ENCODE data around the gene MRPL47. TPM values are rescaled to one million over a fixed set of nuclear protein-coding genes. Genes with fewer than 3 reads are reported as not detected.
A peak's percentile ranks its signal among the peaks of the same experiment; 100 is the strongest.
"Not testable (repeated sequence)": the region's sequence is repeated elsewhere in the genome, so short reads cannot be mapped to it uniquely, and the experiment has no call there.

Gene MRPL47
- total RNA-seq, 1 donor, result 32.2 TPM

- Histone ChIP-seq H3K4me2 (ENCODE audit: insufficient read depth, low read length) (peak overlapping the region; percentile 89), H3K27ac (ENCODE audit: low read depth, low read length) (peak overlapping the region; percentile 60), H4K20me1 (ENCODE audit: insufficient read depth, low read length) (peaks cover 10% of the 10 kb centered on the region), H3K4me3 (ENCODE audit: insufficient read depth, low read length) (peak overlapping the region; percentile 89), H3K9me3 (ENCODE audit: low read depth, low read length) (no peaks in the 10 kb centered on the region), H2AFZ (ENCODE audit: low read length) (peak overlapping the region; percentile 44), H3K27me3 (ENCODE audit: insufficient read depth, low read length) (no peaks in the 10 kb centered on the region), H3K4me1 (ENCODE audit: insufficient read depth, low read length) (peaks cover 12% of the 10 kb centered on the region), H3K79me2 (ENCODE audit: insufficient read depth, low read length) (peaks cover 27% of the 10 kb centered on the region), H3K36me3 (ENCODE audit: insufficient read depth, low read length) (no peaks in the 10 kb centered on the region)
- no peak for DNase-seq (ENCODE audit: insufficient read length, low spot score, missing footprints)
- no peak for TF ChIP-seq CTCF (IDR thresholded peaks at IDR 0.05; ENCODE audit: extremely low read depth, low read depth, low read length)
Observed at GRCh38 chr3:179651687-179652446, 47.4 kb upstream of the MRPL47 start.

- no peaks in the 10 kb centered on the region for H3K9me3 ChIP-seq (ENCODE audit: low read depth, low read length)
- no peak overlapping the region for H2AFZ ChIP-seq (ENCODE audit: low read length)
- H3K79me2 ChIP-seq (ENCODE audit: insufficient read depth, low read length), result no peaks in the 10 kb centered on the region
- no peaks in the 10 kb centered on the region for H4K20me1 ChIP-seq (ENCODE audit: insufficient read depth, low read length)
- DNase-seq (ENCODE audit: insufficient read length, low spot score, missing footprints), result no peak
- no peak for TF ChIP-seq CTCF (IDR thresholded peaks at IDR 0.05; ENCODE audit: extremely low read depth, low read depth, low read length)
- no peak overlapping the region for H3K4me3 ChIP-seq (ENCODE audit: insufficient read depth, low read length)
- no peak overlapping the region for H3K27ac ChIP-seq (ENCODE audit: low read depth, low read length)
- H3K4me1 ChIP-seq (ENCODE audit: insufficient read depth, low read length), result no peaks in the 10 kb centered on the region
- no peaks in the 10 kb centered on the region for H3K27me3 ChIP-seq (ENCODE audit: insufficient read depth, low read length)
- H3K36me3 ChIP-seq (ENCODE audit: insufficient read depth, low read length), result no peaks in the 10 kb centered on the region
- no peak overlapping the region for H3K4me2 ChIP-seq (ENCODE audit: insufficient read depth, low read length)
Observed at GRCh38 chr3:179646177-179646576, 41.7 kb upstream of the MRPL47 start.

GRCh38 chr3:179643837-179644236 lies 39.4 kb upstream of the MRPL47 start:
- H2AFZ ChIP-seq (ENCODE audit: low read length); DNase-seq (ENCODE audit: insufficient read length, low spot score, missing footprints): not testable (repeated sequence)

GRCh38 chr3:179642871-179643270 lies 38.4 kb upstream of the MRPL47 start:
- H4K20me1 ChIP-seq (ENCODE audit: insufficient read depth, low read length), result no peaks in the 10 kb centered on the region
- H3K27ac ChIP-seq (ENCODE audit: low read depth, low read length), result no peak overlapping the region
- H2AFZ ChIP-seq (ENCODE audit: low read length), result no peak overlapping the region
- no peaks in the 10 kb centered on the region for H3K27me3 ChIP-seq (ENCODE audit: insufficient read depth, low read length)
- H3K4me1 ChIP-seq (ENCODE audit: insufficient read depth, low read length), result no peaks in the 10 kb centered on the region
- no peak for DNase-seq (ENCODE audit: insufficient read length, low spot score, missing footprints)
- no peak for TF ChIP-seq CTCF (IDR thresholded peaks at IDR 0.05; ENCODE audit: extremely low read depth, low read depth, low read length)
- no peaks in the 10 kb centered on the region for H3K9me3 ChIP-seq (ENCODE audit: low read depth, low read length)
- H3K4me3 ChIP-seq (ENCODE audit: insufficient read depth, low read length), result no peak overlapping the region
- H3K4me2 ChIP-seq (ENCODE audit: insufficient read depth, low read length), result no peak overlapping the region
- no peaks in the 10 kb centered on the region for H3K79me2 ChIP-seq (ENCODE audit: insufficient read depth, low read length)
- H3K36me3 ChIP-seq (ENCODE audit: insufficient read depth, low read length), result no peaks in the 10 kb centered on the region

More at GRCh38 chr3:179643837-179644236, 39.4 kb upstream of the MRPL47 start:
- not testable (repeated sequence) for H3K4me1 ChIP-seq (ENCODE audit: insufficient read depth, low read length); H3K36me3 ChIP-seq (ENCODE audit: insufficient read depth, low read length); H3K4me3 ChIP-seq (ENCODE audit: insufficient read depth, low read length); H3K79me2 ChIP-seq (ENCODE audit: insufficient read depth, low read length); H3K4me2 ChIP-seq (ENCODE audit: insufficient read depth, low read length); H4K20me1 ChIP-seq (ENCODE audit: insufficient read depth, low read length); H3K27me3 ChIP-seq (ENCODE audit: insufficient read depth, low read length); H3K27ac ChIP-seq (ENCODE audit: low read depth, low read length); H3K9me3 ChIP-seq (ENCODE audit: low read depth, low read length)

Data from osteoblast (primary cell).